NAMALWA (cell line): ENCODE measurements around the gene ADGRE3.
"Not testable (repeated sequence)": the region's sequence is repeated elsewhere in the genome, so short reads cannot be mapped to it uniquely, and the experiment has no call there.

Experiments
- DNase-seq: peaks from one replicate; pipeline ENCODE4 v3.0.0-alpha.2; 2015; ENCODE audit warnings: low spot score

ADGRE3 gene

DNA sequence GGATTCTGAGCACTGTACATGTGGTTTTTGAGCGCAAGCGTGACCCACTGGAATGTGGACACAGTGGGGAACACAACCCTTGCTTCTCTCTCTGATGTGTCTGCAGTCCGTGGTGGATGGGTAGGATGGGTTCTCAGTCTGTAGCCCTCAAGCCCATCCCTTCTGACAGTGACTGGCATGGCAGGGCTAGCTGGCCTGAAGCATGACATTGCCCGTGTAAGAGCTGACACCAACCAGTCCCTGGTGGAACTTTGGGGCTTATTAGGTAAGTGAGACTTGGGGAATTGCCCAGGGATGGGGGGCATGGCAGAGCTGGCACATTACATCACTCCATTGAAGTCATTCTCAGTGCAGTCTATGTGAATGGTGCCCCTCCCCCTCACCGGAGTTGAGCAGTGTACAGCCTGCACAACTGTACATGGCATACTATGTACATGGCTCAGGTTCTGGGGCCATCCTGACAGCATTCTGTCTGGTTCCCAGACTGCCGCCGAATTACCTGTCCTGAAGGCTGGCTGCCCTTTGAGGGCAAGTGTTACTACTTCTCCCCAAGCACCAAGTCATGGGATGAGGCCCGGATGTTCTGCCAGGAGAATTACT lies 75.0 kb downstream of the ADGRE3 start:
- DNase-seq: no peak

DNA sequence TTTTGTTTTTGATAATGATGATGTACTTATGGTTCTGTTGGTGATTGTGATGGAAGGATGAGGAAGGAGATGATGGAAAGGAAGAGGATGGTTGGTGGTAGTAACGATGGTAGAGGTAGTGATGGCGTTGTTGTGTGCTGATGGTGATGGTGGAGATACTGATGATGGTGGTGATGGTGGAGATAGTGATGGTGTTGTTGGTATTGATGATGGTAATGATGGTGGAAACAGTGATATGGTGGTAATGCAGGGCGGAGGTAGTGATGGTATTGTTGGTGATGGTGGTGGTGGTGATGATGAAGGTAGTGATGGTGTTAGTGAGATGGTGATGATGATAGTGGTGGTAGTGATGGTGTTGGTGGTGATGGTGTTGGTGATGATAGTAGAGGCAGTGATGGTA lies 79.1 kb downstream of the ADGRE3 start:
- no peak for DNase-seq

DNA sequence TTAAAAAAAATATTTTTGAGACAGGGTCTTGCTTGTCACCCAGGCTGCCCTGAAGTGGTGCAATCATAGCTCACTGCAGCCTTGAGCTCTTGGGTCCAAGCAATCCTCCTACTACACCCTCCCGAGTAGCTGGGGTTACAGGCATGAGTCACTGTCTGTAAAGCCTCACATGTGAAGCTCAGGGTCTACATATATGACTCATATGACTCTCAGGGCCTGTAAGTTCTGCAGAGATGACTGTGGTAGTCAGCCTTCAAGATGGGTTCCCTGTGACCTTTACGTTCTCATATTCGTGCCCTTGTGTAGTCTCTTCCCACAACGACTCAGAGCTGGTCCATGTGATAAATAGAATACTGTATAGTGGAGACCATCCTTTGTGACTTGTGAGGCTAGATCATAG lies 85.2 kb downstream of the ADGRE3 start:
- DNase-seq: not testable (repeated sequence)

DNA sequence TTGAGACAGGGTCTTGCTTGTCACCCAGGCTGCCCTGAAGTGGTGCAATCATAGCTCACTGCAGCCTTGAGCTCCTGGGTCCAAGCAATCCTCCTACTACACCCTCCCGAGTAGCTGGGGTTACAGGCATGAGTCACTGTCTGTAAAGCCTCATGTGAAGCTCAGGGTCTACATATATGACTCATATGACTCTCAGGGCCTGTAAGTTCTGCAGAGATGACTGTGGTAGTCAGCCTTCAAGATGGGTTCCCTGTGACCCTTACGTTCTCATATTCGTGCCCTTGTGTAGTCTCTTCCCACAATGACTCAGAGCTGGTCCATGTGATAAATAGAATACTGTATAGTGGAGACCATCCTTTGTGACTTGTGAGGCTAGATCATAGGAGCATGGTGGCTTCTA lies 89.5 kb downstream of the ADGRE3 start:
- DNase-seq: not testable (repeated sequence)

DNA sequence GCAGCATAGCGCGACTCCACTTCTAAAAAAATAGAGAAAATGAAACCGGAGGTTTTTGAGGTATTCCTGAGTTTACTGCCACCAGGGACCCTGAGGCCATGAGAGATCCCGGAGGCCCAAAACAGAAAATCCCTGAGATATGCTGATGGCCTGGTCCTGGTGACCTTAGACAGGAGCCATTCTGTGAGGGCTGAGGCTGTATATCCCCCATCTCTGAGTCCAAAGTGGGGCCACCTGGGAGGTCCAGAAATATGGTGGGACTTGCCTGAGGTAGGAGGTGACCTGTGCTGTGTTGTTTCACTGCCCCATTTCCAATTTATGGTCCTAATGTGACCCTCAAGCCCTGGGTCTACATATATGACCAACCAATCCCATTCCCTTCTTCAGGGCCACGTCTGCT lies 90.3 kb downstream of the ADGRE3 start:
- DNase-seq: not testable (repeated sequence)

DNA sequence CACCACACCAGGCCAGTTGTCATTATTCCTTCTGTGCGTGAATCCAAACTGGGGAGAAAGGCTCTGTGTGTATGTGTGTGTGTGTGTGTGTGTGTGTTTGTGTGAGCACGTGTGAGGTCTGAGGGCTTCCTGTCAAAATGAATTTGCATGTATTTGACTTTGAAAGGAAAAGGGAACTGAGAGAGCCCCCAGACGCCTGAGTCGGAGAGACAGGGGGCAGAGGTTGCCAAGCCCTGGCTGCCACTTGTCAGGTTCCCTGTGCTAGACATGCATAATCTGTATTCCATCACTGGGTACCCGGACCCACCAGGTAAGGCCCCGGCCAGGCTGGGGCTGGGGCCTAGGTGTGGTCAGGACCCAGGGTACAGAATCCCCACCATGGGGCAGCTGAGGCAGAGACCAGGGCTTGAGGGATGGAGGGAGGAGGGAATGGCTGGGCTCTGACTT lies 91.7 kb downstream of the ADGRE3 start, which contains the start of gene CLEC17A:
Gene CLEC17A, plus strand, starts transcription at position 191 of the 447 bp plus-strand sequence. Its CDS starts 77 bp downstream, at position 268.
- peak; percentile 90 for DNase-seq

DNA sequence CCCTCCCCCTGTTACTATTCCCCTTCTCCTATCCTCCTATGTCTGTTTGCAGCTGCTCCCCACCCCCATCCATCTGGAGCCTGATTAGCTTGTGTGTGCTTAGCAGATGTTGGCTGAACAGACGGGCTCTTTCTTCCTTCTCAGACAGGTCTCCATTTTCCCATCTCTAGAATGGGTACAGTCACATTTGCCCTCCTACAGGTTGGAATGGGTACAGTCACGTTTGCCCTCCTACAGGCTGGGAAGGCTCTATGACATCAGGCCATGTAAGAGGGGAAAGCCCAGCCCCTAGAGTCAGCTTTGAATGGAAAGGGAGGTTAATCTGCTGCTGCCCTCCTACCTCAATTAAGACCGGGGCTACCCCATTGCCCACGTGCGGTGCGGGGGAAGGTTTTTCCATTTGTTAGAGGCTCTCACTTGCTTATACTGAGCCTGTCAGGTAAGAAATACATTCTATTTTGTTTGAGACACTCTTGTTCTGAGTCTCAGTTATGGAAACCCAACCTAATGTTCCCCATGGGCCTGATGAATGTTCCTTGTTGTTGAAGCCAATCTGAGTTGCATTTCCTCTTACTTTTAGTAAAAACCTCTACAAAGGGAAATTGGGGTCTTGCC lies 93.9 kb downstream of the ADGRE3 start:
- peak; percentile 73 for DNase-seq

DNA sequence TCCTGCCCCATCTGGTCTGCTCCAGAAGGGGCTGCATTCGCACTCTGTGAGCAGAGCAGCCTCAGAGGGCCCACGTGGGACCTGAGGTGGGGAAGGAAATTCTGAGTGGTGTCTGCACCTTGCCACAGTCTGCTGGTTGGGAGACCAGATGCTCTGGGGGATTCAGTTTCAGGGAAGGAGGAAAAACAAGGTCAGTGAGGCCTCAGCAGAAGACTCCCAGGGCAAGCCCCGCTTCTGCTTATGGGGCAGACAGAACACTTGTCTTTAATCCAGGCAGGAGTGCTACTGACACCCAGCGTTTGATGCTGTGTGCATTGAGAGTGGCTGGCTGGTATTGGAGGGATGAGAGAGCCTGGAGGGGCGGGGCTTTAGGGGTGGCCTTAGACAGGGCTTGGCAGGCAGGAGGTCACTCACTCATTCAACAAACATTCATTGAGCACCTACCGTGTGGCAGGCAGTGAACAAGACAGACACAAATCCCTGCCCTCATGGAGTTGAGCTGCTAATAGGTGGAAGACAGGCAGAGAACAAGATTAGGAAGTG lies 96.7 kb downstream of the ADGRE3 start:
- peak; percentile 71 for DNase-seq

DNA sequence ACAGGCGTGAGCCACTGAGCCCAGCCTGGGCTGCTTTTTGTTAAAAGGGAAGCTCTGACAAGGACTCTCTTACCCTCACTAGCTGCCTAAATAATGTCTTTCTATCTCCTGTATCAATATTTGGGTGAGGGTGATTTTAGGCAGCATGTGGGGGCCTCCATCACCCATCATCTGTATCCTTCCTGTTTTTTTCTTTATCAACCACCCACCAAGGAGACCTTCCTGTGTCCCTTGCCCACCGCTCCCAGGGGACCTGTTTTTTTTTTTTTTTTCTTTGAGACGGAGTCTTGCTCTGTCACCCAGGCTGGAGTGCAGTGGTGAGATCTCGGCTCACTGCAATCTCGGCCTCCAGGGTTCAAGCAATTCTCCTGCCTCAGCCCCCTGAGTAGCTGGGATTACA lies 97.4 kb downstream of the ADGRE3 start:
- DNase-seq: peak; percentile 64

DNA sequence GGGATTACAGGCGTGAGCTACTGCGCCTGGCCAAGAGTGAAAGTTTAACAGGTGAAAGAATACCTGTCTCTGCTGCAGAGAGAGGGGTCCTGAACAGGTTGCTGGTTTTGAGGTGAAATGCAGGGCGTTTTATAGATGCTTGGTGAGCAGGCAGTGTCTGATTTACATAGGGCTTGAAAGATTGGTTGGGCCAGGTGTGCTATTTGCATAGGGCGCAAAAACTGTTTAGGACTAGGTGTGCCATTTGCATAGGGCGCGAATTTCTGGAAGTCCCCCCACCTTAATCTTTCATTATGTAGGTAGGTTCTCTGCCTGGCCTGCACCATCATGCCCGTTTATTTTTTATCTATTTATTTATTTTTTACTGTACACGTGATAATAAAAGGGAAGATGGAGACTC lies 98.3 kb downstream of the ADGRE3 start:
- peak; percentile 45 for DNase-seq

DNA sequence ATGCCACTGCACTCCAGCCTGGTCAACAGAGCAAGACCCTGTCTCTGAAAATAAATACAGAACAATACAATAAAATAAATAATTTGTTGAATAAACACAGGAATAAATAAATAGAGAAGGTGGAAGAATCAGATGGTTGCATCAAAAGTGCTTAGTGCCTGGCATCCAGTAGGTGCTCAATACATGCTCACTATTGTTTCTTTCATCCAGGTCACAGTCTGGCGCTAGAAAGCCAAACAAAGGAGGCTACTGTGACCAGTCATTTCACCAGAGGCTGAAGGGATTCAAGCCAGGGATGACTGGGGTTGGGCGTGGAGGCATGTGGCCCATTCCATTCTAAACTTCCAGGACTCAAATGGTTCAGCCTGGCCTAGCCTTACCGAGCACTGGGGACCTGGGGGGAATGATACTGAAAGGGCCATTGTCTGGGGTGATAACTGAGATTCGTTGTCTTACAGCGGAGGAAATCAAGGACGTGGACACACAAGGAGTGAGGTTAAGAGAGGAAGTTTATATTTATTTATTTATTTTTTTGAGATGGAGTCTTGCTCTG lies 99.1 kb downstream of the ADGRE3 start:
- DNase-seq: no peak

DNA sequence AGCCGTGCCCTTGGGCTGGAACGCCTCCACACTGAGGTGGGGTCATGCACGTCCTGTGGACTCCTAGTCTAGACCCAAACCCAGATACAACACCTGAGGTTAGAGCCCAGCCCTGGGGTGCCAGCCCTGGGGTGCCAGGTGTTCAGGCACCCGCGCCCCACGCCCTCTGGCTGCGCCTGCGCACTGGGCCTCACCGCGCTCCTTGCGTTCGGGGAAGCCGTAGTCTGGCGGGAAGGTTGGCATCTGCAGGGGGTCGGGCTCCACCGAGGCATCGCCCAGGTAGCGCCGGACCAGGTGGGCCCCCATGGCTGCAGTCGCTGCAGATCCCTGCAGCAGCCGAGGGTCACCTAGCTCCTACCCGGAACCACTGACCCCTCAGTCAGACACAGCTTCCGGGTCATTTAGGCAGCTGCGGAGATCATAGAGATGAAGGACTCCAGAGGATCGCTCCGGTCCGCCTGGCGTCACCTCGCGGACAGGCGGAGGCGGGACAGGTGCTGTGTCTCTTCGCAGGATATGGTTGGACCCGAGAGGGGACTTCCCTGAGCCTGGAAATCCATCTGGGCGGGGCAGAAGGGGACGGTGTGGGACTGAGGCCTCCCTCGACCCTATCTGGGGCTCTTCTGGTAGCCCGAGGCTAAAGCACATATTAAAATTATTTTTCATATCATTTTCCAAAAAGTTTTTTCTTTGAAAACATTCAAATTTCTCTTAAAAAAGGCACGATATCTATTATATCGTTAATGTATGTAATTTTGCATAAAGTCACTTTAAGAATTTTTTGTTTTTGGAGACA lies 102.8 kb downstream of the ADGRE3 start, which contains the start of gene NDUFB7:
Gene NDUFB7, minus strand, starts transcription at position 372 of the 796 bp plus-strand sequence. Its CDS starts 66 bp downstream, at position 306.
- peak; percentile 97 for DNase-seq

DNA sequence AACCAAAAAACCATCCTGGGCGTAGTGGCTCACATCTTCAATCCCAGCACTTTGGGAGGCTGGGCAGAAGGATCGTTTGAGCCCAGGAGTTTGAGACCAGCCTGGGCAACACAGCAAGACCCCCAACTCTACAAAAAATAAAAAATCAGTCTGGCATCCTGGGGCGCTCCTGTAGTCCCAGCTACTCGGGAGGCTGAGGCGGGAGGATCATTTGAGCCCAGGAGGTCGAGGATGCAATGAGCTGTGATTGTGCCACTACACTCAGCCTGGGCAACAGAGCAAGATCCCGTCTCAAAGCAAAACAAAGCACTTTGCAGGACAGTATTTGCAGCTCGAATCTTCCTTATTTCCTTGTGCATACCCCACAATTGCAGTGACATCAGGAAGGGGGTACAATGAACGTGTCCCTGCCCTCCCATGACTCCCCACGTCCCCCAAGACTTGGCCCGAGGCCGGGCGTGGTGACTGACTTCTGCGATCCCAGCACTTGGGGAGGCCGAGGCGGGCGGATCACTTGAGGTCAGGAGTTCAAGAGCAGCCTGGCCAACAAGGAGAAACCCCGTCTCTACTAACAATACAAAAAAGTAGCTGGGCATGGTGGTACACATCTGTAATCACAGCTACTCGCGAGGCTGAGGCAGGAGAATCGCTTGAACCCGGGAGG lies 103.6 kb downstream of the ADGRE3 start:
- no peak for DNase-seq
